ENCODE measurements around the gene C2CD4C. TPM values are rescaled to one million over a fixed set of nuclear protein-coding genes. Genes with fewer than 3 reads are reported as not detected.

Gene C2CD4C
- total and polyA plus RNA-seq, 2 donors (not counting 3 experiments of a cell fraction or from before 2014, with no cell fraction given), result 0.25 to 0.38 TPM

DNA sequence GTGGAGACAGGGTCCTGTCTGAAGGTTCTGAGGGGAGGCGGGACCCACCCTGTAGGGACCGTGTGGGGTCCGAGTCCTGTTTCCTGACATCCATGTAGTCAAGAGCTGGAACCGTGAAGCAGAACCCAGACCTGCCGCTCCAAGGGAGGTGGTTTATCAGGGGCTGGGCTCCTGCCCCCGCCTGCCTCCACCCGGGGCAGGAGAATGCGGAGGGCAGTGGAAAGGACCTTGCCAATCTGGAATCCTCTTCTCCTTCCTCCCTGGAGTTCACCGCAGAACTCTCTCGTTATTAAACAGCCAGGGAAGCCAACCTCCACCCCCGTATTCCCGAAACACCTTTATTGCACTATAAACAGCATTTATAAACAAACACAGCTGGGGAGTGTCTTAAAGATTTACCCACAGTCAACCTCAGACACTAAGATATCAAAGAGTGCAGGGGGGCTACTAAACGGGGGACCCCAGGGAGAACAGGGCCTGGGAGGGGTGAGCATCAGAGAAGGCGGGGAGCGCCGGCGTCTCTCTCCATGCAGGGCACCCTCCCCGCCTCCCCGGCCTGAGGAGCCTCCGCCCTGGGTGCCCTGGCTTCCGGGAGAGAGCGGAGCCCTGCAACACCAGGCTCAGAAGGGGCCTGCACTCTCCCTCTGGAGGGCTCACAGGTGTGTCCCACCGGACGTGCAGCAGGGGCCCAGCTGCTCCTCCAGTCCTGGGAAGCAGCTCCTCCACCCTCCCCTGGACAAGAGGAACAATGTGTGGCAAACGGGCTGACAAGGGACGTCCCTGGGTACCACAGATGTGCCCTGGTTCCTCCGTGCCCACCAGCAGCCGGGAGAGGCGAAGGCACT is 3.6 kb downstream of the C2CD4C start:
- no peaks in the 10 kb centered on the region for H3K36me3 ChIP-seq (ENCODE audit: control insufficient read depth in 2 of 2, extremely low read depth in 1 of 2, insufficient read depth in 2 of 2, low read length in 2 of 2)
- H3K9me1 ChIP-seq (replicated peaks; ENCODE audit: control insufficient read depth, extremely low read depth, insufficient read depth, low read length), result no peaks in the 10 kb centered on the region
- H3K4me2 ChIP-seq (ENCODE audit: insufficient read depth, low read length), result no peak overlapping the region
- FAIRE-seq (no peak), DNase-seq (ENCODE audit: low read depth, low spot score) (no peak)
- no peaks in the 10 kb centered on the region for H3K9me3 ChIP-seq (replicated peaks; ENCODE audit: control insufficient read depth, insufficient read depth, low read length)
- H3K4me3 ChIP-seq (replicated peaks in 1 of 3; ENCODE audit: insufficient read depth in 1 of 3, low read depth in 1 of 3, low read length in 3 of 3), result no peak overlapping the region
- TF ChIP-seq POLR2AphosphoS5 (IDR thresholded peaks at IDR 0.05; ENCODE audit: insufficient read depth, low read depth, low read length) (no peak), FOS (IDR thresholded peaks at IDR 0.05; ENCODE audit: borderline replicate concordance, insufficient read depth, low read length) (no peak), JUN (IDR thresholded peaks at IDR 0.05; ENCODE audit: borderline replicate concordance, insufficient read depth, insufficient read length, low read depth) (no peak), MYC (IDR thresholded peaks at IDR 0.05; ENCODE audit: low read depth, low read length) (no peak), EZH2 (IDR thresholded peaks at IDR 0.05; ENCODE audit: borderline replicate concordance, low read depth, low read length, severe bottlenecking) (no peak), GATA2 (IDR thresholded peaks at IDR 0.05; ENCODE audit: insufficient read depth, insufficient read length, low read depth, low read length) (no peak), POLR2A (IDR thresholded peaks at IDR 0.05; ENCODE audit: low read depth, low read length) (no peak)
- TF ChIP-seq, protein P1, sequence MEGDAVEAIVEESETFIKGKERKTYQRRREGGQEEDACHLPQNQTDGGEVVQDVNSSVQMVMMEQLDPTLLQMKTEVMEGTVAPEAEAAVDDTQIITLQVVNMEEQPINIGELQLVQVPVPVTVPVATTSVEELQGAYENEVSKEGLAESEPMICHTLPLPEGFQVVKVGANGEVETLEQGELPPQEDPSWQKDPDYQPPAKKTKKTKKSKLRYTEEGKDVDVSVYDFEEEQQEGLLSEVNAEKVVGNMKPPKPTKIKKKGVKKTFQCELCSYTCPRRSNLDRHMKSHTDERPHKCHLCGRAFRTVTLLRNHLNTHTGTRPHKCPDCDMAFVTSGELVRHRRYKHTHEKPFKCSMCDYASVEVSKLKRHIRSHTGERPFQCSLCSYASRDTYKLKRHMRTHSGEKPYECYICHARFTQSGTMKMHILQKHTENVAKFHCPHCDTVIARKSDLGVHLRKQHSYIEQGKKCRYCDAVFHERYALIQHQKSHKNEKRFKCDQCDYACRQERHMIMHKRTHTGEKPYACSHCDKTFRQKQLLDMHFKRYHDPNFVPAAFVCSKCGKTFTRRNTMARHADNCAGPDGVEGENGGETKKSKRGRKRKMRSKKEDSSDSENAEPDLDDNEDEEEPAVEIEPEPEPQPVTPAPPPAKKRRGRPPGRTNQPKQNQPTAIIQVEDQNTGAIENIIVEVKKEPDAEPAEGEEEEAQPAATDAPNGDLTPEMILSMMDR (IDR thresholded peaks at IDR 0.05; ENCODE audit: extremely low read depth in 1 of 2, insufficient read depth in 1 of 2, low read depth in 1 of 2, low read length in 2 of 2), result no peak
- TF ChIP-seq, protein P2, sequence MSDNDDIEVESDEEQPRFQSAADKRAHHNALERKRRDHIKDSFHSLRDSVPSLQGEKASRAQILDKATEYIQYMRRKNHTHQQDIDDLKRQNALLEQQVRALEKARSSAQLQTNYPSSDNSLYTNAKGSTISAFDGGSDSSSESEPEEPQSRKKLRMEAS (IDR thresholded peaks at IDR 0.05; ENCODE audit: insufficient read depth, insufficient read length), result no peak
- H2AFZ ChIP-seq (ENCODE audit: low read depth, low read length), result no peak overlapping the region
- peaks cover 11 to 13% of the 10 kb centered on the region in 2 experiments for H3K27me3 ChIP-seq (ENCODE audit: control insufficient read depth in 2 of 2, insufficient read depth in 2 of 2, low read length in 2 of 2)
- no peak overlapping the region for H3K27ac ChIP-seq (ENCODE audit: insufficient read depth, low read depth, low read length)
- POLR2A ChIA-PET, result no interaction called here
- no TSS peak for BruUV-seq (replicated peaks)
- dilution Hi-C loops (cut with MboI; ENCODE audit: extremely low pct_ligation_motif_present, low sequenced_read_pairs) (no loop called here), intact Hi-C loops (cut with micrococcal nuclease) (no loop called here)
- H3K79me2 ChIP-seq (ENCODE audit: control insufficient read depth, insufficient read depth, low read length), result no peaks in the 10 kb centered on the region
- H3K9ac ChIP-seq (replicated peaks; ENCODE audit: extremely low read depth, insufficient read depth, low read length), result no peak overlapping the region
- peaks cover 3% of the 10 kb centered on the region for H3K4me1 ChIP-seq (ENCODE audit: control insufficient read depth, extremely low read depth, insufficient read depth, low read length)
- CTCF ChIA-PET, result no interaction called here
- no peaks in the 10 kb centered on the region for H4K20me1 ChIP-seq (replicated peaks; ENCODE audit: control insufficient read depth, extremely low read depth, insufficient read depth, low read length)

All from endothelial cell of umbilical vein (primary cell).